K562 (cell line): Measurements from ENCODE around the gene UBE2O. TPM values are rescaled to one million over a fixed set of nuclear protein-coding genes. Genes with fewer than 3 reads are reported as not detected.

Experiments used
- ATAC-seq: fragments of 200-7000 bp; cut with Tn5 transposase; 3 replicates; pipeline ENCODE4 v1.9.1; 2020; ENCODE audit warnings: moderate library complexity
- BruUV-seq: library from RNA; stranded (reverse); fragments of 400-500 nt; replicated peaks from 2 replicates; lab custom pipeline; 2021; lab: Mats Ljungman, UMichigan
- CTCF ChIA-PET: fragments of 300-600 bp; formaldehyde crosslinking; extraction: SDS; loops from one replicate; lab custom pipeline; 2021; ENCODE audit warnings: low intra/inter-chr PET ratio; lab: Yijun Ruan, JAX
- POLR2A ChIA-PET: fragments of 300-600, 350-650 bp; sonication (Branson Sonifier 250); formaldehyde crosslinking; extraction: SDS; loops from one replicate; lab custom pipeline; 2021; ENCODE audit warnings: antibody characterized with exemption, inconsistent platforms; lab: Yijun Ruan, JAX
- DNase-seq, 4 experiments: peaks; one replicate each; pipeline versions ENCODE4 v3.0.0 to v3.0.0-alpha.2; 2011 to 2018; ENCODE audit warnings: low spot score in 3 of 4, mixed read lengths in 3 of 4; ENCODE audit errors: extremely low read depth in 1 of 4
- FAIRE-seq: peaks from 2 replicates; lab custom pipeline; 2011; peaks lifted over from hg19 to GRCh38; lab: Jason Lieb, UNC
- H2AFZ ChIP-seq: 2 replicates; pipeline ENCODE4 v1.6.0; 2011; ENCODE audit warnings: low read depth, low read length, control low read depth, inconsistent platforms
- H3K27ac ChIP-seq: fragments of 200-600 bp; 3 replicates; pipeline ENCODE4 v1.8.0; 2011; ENCODE audit warnings: low read depth, mild to moderate bottlenecking, control low read depth, inconsistent platforms, low read length, moderate library complexity, mixed read lengths; ENCODE audit errors: extremely low read depth
- H3K27me3 ChIP-seq, 2 experiments: fragments of 300-600 bp in 1 of 2; 2 replicates in 1 of 2; 3 replicates in 1 of 2; pipeline versions ENCODE4 v1.6.0 to v1.8.0; 2011; ENCODE audit warnings: inconsistent platforms in 2 of 2, low read length in 2 of 2, mild to moderate bottlenecking in 1 of 2, mixed read lengths in 1 of 2, moderate library complexity in 1 of 2; ENCODE audit not compliant: control insufficient read depth in 2 of 2, insufficient read depth in 2 of 2
- H3K36me3 ChIP-seq: fragments of 300-600 bp; 3 replicates; pipeline ENCODE4 v1.8.0; 2011; ENCODE audit warnings: mild to moderate bottlenecking, low read length, inconsistent platforms; ENCODE audit not compliant: control insufficient read depth, insufficient read depth
- H3K4me1 ChIP-seq, 2 experiments: fragments of 200-600 bp in 1 of 2; replicated peaks in 1 of 2; 2 replicates in 1 of 2; 3 replicates in 1 of 2; pipeline versions ENCODE4 v1.5.1 to v1.8.0; 2011; ENCODE audit warnings: inconsistent platforms in 2 of 2, low read length in 2 of 2, mild to moderate bottlenecking in 1 of 2, mixed read lengths in 1 of 2, moderate library complexity in 1 of 2; ENCODE audit not compliant: control insufficient read depth in 2 of 2, insufficient read depth in 2 of 2
- H3K4me2 ChIP-seq: 2 replicates; pipeline ENCODE4 v1.6.1; 2011; ENCODE audit warnings: low read length, control low read depth, inconsistent platforms, mixed read lengths; ENCODE audit not compliant: insufficient read depth
- H3K4me3 ChIP-seq: fragments of 200-600 bp; sonication (generic), shearing (Covaris generic); 2 replicates; pipeline ENCODE4 v1.5.1; 2016; ENCODE audit warnings: control low read depth, inconsistent platforms
- H3K79me2 ChIP-seq: fragments of 200-600 bp; 3 replicates; pipeline ENCODE4 v1.8.0; 2011; ENCODE audit warnings: low read length, inconsistent platforms; ENCODE audit not compliant: control insufficient read depth, insufficient read depth
- H3K9ac ChIP-seq, 2 experiments: 2 replicates each; pipeline versions ENCODE4 v1.6.0 to v1.6.1; 2011; ENCODE audit warnings: low read depth in 2 of 2, low read length in 2 of 2, control low read depth in 1 of 2, inconsistent platforms in 1 of 2, mild to moderate bottlenecking in 1 of 2, mixed read lengths in 1 of 2; ENCODE audit not compliant: insufficient read depth in 1 of 2
- H3K9me1 ChIP-seq: one replicate; pipeline ENCODE4 v1.6.0; 2011; ENCODE audit warnings: inconsistent platforms, mild to moderate bottlenecking, low read length, moderate library complexity; ENCODE audit not compliant: control insufficient read depth, insufficient read depth
- H3K9me3 ChIP-seq: replicated peaks from 2 replicates; pipeline ENCODE4 v1.5.1; 2011; ENCODE audit warnings: low read depth, low read length, inconsistent platforms; ENCODE audit not compliant: control insufficient read depth, insufficient read depth
- H4K20me1 ChIP-seq: replicated peaks from 2 replicates; pipeline ENCODE4 v1.6.1; 2011; ENCODE audit warnings: low read length, inconsistent platforms, mixed read lengths; ENCODE audit not compliant: control insufficient read depth, insufficient read depth
- ATF3 ChIP-seq, 2 experiments: fragments of 450-650 bp in 1 of 2; sonication (generic) in 1 of 2; formaldehyde crosslinking in 1 of 2; IDR thresholded peaks in 1 of 2; conservative IDR thresholded peaks in 1 of 2; 2 replicates each; pipeline versions ENCODE4 v1.6.1 to v1.8.1; 2016 to 2023; ENCODE audit warnings: mild to moderate bottlenecking in 2 of 2, moderate library complexity in 2 of 2, inconsistent platforms in 1 of 2, missing genetic modification reagents in 1 of 2
- CEBPG ChIP-seq, 3 experiments: fragments of 200-800 bp in 1 of 3; sonication (Bioruptor generic) in 1 of 3; sonication (generic) in 1 of 3; formaldehyde crosslinking in 1 of 3; IDR thresholded peaks in 2 of 3; conservative IDR thresholded peaks in 1 of 3; 2 replicates each; pipeline versions ENCODE4 v1.6.1 to v1.8.0; 2016 to 2022; ENCODE audit warnings: missing compliant biosample characterization in 2 of 3, missing genetic modification characterization in 2 of 3, mild to moderate bottlenecking in 1 of 3, missing genetic modification reagents in 1 of 3
- ERF ChIP-seq: fragments of 450-650 bp; formaldehyde crosslinking; IDR thresholded peaks from 2 replicates; pipeline ENCODE4 v1.4.0; 2020; ENCODE audit warnings: mild to moderate bottlenecking, mixed read lengths
- NBN ChIP-seq: fragments of 450-650 bp; IDR thresholded peaks from 2 replicates; pipeline ENCODE4 v1.6.1; 2016; ENCODE audit warnings: low read depth, mild to moderate bottlenecking
- SOX6 ChIP-seq: fragments of 450-650 bp; IDR thresholded peaks from 2 replicates; pipeline ENCODE4 v1.6.1; 2014; ENCODE audit warnings: mild to moderate bottlenecking
- TAL1 ChIP-seq: fragments of 450-650 bp; IDR thresholded peaks from 2 replicates; pipeline ENCODE4 v1.6.1; 2016; ENCODE audit warnings: mild to moderate bottlenecking
- ZFPM2 ChIP-seq: fragments of 250-450 bp; sonication (Bioruptor Pico); IDR thresholded peaks from 2 replicates; pipeline ENCODE4 v1.5.1; 2022; ENCODE audit warnings: mild to moderate bottlenecking
- WGBS: fragments of 100-300 bp; shearing (Covaris generic); methylation state at CpG from one replicate; pipeline ENCODE4 v1.1.6; 2016; ENCODE audit warnings: low coverage, mixed read lengths; ENCODE audit not compliant: insufficient coverage; ENCODE audit errors: missing lambda C conversion rate; 5-methylcytosine and 5-hydroxymethylcytosine counted together
- in situ Hi-C: fragments of 300-500 bp; cut with MboI; formaldehyde crosslinking; loops from 4 replicates; pipeline ENCODE4 v1.15.0; 2018; ENCODE audit warnings: inconsistent platforms, mixed read lengths
- intact Hi-C: fragments of 100-400 bp; cut with micrococcal nuclease; formaldehyde crosslinking; loops from 2 replicates; pipeline ENCODE4 v1.14.2; 2022
- polyA plus RNA-seq, 8 experiments: library from polyadenylated mRNA; depleted of rRNA in 4 of 8; stranded (reverse) in 5 of 8; unstranded in 3 of 8; fragments of >200 nt; fragmentation: Nextera tagmentation in 2 of 8; fragmentation: Illumina TruSeq in 1 of 8; extraction: Ambion mirVana in 2 of 8; extraction: Trizol in 1 of 8; gene quantifications; 2 replicates each; pipeline versions ENCODE4 v1.2.1 to v1.2.3, GENCODE V29; 2011 to 2014; ENCODE audit warnings: inconsistent platforms in 1 of 8, missing spikeins in 1 of 8
- total RNA-seq, 7 experiments: library from RNA; depleted of rRNA in 6 of 7; stranded (reverse); fragments of >200 nt in 6 of 7; fragmentation: Illumina TruSeq in 2 of 7; extraction: Trizol in 2 of 7; gene quantifications; 2 replicates each; pipeline versions ENCODE4 v1.2.1 to v1.2.3, GENCODE V29; 2011 to 2021; ENCODE audit warnings: low replicate concordance in 1 of 7
- TF ChIP-seq, protein P1 (sequence below), 3 experiments: IDR thresholded peaks in 2 of 3; conservative IDR thresholded peaks in 1 of 3; 2 replicates each; pipeline ENCODE4 v1.5.1; 2011 to 2012; ENCODE audit warnings: low read length in 3 of 3, mild to moderate bottlenecking in 3 of 3, control low read depth in 2 of 3, improper control_type of control experiment in 1 of 3, inconsistent platforms in 1 of 3, low read depth in 1 of 3, mixed read lengths in 1 of 3, moderate library complexity in 1 of 3; ENCODE audit not compliant: insufficient read depth in 2 of 3
- TF ChIP-seq, protein P2 (sequence below): fragments of 450-650 bp; formaldehyde crosslinking; IDR thresholded peaks from 2 replicates; pipeline ENCODE4 v1.4.0; 2020; ENCODE audit warnings: mild to moderate bottlenecking

Gene UBE2O
- total and polyA plus RNA-seq, 9 of the 15 experiments (the other 6 are each of a cell fraction or from before 2014, with no cell fraction given): 1.6 to 39.7 (median 13.3) TPM

DNA sequence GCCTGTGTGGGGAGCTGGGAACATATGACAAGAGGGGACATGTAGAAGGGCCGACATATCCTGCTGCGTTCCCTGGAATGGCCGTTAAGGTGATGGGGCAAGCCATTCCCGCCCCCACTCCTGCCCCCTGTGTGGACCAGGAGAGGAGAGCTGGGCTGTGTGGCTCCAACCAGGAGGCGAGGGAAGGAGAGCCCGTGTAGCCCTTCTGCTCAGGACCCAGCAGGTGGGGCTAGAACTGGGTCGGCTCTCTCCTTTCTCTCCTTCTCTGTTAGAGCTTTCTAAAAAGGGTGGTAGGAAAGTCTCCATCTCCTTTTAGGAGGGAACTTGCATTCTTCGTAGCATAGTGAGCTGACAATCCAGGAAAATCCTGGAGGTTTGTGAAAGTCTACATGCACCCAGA lies 55.8 kb downstream of the UBE2O start:
- H3K27me3 ChIP-seq: no peaks in the 10 kb centered on the region
- H4K20me1 ChIP-seq: peaks cover 23% of the 10 kb centered on the region
- DNase-seq (no peak), FAIRE-seq (no peak), ATAC-seq (peak; percentile 66)
- BruUV-seq: no TSS peak
- ChIA-PET POLR2A (interaction anchor here (1.0 to 2.9 kb wide), 7 partner anchors 8 to 94 kb away, joined by 3 to 15 read pairs (median 5); no protein-coding TSS in a partner anchor), CTCF (interaction anchor here (0.8 to 3.8 kb wide), 3 partner anchors 27 to 276 kb away, joined by 3 to 38 read pairs (median 13); no protein-coding TSS in a partner anchor)
- H3K36me3 ChIP-seq: peaks cover 79% of the 10 kb centered on the region
- TF ChIP-seq, protein P1, sequence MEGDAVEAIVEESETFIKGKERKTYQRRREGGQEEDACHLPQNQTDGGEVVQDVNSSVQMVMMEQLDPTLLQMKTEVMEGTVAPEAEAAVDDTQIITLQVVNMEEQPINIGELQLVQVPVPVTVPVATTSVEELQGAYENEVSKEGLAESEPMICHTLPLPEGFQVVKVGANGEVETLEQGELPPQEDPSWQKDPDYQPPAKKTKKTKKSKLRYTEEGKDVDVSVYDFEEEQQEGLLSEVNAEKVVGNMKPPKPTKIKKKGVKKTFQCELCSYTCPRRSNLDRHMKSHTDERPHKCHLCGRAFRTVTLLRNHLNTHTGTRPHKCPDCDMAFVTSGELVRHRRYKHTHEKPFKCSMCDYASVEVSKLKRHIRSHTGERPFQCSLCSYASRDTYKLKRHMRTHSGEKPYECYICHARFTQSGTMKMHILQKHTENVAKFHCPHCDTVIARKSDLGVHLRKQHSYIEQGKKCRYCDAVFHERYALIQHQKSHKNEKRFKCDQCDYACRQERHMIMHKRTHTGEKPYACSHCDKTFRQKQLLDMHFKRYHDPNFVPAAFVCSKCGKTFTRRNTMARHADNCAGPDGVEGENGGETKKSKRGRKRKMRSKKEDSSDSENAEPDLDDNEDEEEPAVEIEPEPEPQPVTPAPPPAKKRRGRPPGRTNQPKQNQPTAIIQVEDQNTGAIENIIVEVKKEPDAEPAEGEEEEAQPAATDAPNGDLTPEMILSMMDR (IDR thresholded peaks at IDR 0.05 in 2 of 3, conservative IDR thresholded peaks at IDR 0.05 in 1 of 3; ENCODE audit: insufficient read depth in 2 of 3, low read depth in 1 of 3, low read length in 3 of 3): peak in 1 of 3 experiments; percentile 23; a peak in 2 of 6 replicates
- TF ChIP-seq SOX6 (no peak), ATF3 (IDR thresholded peaks at IDR 0.05) (no peak), ATF3 (CRISPR knock-in tag; conservative IDR thresholded peaks at IDR 0.05) (no peak), TAL1 (no peak), ZFPM2 (no peak), NBN (no peak), CEBPG (CRISPR knock-in tag; IDR thresholded peaks at IDR 0.05) (no peak), CEBPG (tag; conservative IDR thresholded peaks at IDR 0.05 in 1 of 2, IDR thresholded peaks at IDR 0.05 in 1 of 2) (no peak), ERF (CRISPR knock-in tag) (no peak)
- TF ChIP-seq, protein P2, sequence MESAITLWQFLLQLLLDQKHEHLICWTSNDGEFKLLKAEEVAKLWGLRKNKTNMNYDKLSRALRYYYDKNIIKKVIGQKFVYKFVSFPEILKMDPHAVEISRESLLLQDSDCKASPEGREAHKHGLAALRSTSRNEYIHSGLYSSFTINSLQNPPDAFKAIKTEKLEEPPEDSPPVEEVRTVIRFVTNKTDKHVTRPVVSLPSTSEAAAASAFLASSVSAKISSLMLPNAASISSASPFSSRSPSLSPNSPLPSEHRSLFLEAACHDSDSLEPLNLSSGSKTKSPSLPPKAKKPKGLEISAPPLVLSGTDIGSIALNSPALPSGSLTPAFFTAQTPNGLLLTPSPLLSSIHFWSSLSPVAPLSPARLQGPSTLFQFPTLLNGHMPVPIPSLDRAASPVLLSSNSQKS: no peak
- no peak overlapping the region for H2AFZ ChIP-seq
- H3K9me1 ChIP-seq: no peaks in the 10 kb centered on the region
- no peak overlapping the region; the same call in 2 of the 3 replicates for H3K27ac ChIP-seq
- H3K79me2 ChIP-seq: no peaks in the 10 kb centered on the region
- no peak overlapping the region for H3K4me3 ChIP-seq
- in situ Hi-C loops (no loop called here), intact Hi-C loops (no loop called here)
- H3K9me3 ChIP-seq: no peaks in the 10 kb centered on the region
- no peak overlapping the region for H3K4me2 ChIP-seq
- H3K4me1 ChIP-seq: peaks cover 0 to 9% of the 10 kb centered on the region in 2 experiments; a peak in 2 of 5 replicates
- H3K9ac ChIP-seq: peak overlapping the region in 1 of 2 experiments; percentile 43; a peak in 1 of 4 replicates
- WGBS: 88% methylated on average over 8 of the region's 8 CpGs
